HG02870 (cell line): ENCODE measurements around the gene NALCN.
A peak's percentile ranks its signal among the peaks of the same experiment; 100 is the strongest.

Experiments
- ATAC-seq: cut with Tn5 transposase; IDR thresholded peaks from one replicate; pipeline ENCODE4 v1.9.1; 2021; ENCODE audit warnings: mild to moderate bottlenecking, moderate library complexity; ENCODE audit not compliant: unreplicated experiment

Gene NALCN

GRCh38 chr13:101140936-101141335, 275.4 kb downstream of the NALCN start:
- no peak for ATAC-seq

- ATAC-seq: no peak
These were observed 276.1 kb downstream of the NALCN start for GRCh38 chr13:101140087-101140770.

- no peak for ATAC-seq
These were observed 277.2 kb downstream of the NALCN start for GRCh38 chr13:101139081-101139480.

DNA sequence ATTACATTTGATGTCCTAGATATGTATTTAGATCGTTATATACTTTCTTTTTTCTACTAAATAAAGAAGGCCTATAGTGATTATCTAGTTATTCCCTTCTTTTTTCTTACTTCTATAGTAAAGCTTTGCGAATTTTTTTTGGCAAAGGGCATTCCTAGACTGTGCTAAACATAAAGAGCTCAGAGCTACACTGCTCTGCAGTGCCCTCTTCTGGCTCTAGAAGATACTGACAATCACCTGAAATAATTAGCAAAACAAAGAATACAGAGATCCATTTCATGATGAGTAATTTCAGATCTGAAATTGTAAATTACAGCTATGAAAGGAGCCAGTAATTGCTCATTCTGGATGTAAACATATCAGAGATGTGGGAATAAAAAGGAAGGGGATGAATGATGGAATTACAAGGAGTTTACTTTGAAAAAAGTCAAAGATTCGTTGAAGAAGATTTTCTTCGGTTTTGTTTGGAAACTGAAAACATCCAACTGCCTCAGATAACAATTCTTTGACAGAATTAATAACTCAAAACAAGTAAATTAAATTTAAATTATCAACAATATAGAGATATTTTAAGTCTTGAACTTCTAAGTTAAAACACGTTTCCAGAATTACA, 288.5 kb downstream of the NALCN start:
- ATAC-seq: peak; percentile 90

DNA sequence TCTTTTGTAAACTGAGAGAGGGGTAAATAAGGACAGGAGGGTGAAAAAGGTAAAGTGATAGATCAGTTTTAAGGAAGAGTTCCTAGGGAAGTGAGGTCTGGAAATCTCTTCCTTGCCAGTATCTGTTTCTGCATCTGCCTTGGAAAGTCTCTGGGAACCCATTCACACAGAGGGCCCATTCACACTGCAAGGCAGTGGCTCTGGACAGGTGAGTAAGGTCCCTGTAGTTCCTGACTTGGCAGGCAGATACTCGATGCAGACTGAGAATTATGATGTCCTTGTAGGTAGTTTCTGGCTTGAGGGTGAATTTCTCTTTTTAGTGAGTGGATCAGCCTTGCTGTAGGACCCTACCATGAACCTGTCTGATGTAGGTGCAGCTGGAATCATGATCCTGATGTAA, 293.3 kb downstream of the NALCN start:
- no peak for ATAC-seq

- no peak for ATAC-seq
These were observed 294.7 kb downstream of the NALCN start for GRCh38 chr13:101121608-101122007.

GRCh38 chr13:101120007-101120406, 296.3 kb downstream of the NALCN start:
- no peak for ATAC-seq

DNA sequence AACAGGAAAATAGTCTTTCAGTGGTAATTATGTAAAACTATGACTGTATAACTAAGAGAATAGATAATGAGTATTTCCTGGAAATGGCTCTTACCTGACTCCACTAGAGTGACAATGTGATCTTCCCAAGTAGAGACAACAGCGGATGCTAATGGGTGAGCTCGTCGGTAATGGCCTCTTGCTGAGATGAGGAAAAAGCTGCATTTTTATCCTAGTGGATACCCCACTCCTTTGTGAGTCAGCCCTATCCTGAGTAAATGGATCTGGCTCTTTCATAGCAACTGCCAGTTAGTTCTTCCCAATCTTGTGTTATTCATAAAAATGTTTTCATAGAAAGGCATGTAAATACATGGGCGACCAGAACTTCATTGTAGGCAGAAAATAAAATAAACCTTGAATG, 299.5 kb downstream of the NALCN start:
- no peak for ATAC-seq

- ATAC-seq: no peak
These were observed 300.0 kb downstream of the NALCN start for GRCh38 chr13:101116341-101116740.

GRCh38 chr13:101115762-101116171, 300.5 kb downstream of the NALCN start:
- no peak for ATAC-seq

DNA sequence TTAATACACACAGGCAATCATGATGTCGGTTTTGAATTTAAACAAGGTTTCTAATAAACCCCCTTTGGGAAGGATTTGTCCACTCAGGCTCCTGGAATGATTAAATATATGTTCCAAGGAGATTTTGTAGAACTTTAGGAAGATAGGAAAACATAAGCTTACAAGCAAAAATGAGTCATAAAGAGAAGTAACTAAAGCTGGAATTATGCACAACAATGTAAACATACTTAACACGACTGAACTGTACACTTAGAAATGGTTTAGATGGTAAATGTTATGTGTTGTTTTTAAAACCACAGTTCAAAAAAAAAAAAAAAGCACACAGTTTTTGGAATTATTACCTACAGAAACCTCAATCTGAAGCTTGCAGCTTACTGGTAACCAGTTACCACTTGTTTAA, 304.4 kb downstream of the NALCN start:
- no peak for ATAC-seq

GRCh38 chr13:101109005-101109404, 307.3 kb downstream of the NALCN start:
- no peak for ATAC-seq

DNA sequence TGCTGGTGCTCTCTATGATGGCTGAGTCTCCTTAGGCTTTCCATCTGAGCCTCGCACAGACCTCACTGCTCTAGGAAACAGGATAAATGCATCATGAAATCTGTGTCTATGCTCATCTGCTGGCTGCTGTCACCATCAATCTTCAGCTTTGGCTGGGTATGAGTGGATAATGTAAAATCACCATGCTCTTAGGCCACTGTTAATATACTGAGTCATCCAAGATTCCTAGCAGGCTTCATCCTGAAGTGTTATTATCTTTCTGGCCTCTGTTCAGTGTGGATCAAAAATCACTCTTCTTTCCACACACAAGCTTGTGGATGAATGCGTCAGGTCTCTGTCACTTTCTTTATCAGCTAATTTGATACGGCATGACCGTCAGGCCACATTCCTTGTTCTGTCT, 317.4 kb downstream of the NALCN start:
- ATAC-seq: no peak

DNA sequence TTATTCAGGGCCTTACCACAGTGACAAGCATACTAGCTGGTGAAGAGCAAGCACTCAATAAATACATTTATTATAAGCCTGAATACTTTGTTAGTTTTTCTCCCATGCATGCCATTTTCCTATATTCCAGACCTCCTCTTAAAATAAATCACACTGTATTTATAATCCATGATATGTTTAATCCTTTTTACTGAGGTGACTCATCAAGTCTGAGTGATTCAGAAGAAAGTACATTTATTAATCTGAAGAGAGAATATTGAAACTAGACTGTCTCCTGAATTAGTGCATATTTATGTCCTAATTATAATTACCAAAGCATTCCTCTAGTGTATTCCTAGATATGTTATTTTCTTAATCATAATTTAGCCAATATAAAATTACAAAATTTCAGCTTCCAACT, 323.3 kb downstream of the NALCN start:
- no peak for ATAC-seq

DNA sequence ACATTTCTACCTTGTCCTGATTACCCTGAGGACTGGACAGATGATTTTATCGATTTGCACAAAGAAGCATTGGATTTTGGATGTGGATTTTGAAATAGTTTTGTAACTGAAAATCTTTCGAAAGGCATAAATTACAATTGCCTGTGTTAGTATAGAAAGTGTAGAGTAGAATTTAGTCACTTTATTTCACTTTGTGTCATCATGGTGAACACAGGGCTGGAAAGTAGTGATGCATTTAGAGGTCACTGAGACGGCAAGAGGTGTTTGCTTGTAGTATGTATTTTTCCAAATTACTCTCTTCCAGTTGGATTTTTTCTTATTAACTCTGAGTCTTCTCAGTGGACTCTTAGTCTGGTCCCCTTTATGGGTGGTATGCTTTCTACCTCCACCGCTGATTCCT, 326.0 kb downstream of the NALCN start:
- no peak for ATAC-seq

- ATAC-seq: no peak
These were observed 330.8 kb downstream of the NALCN start for GRCh38 chr13:101085551-101085950.

- ATAC-seq: no peak
These were observed 333.9 kb downstream of the NALCN start for GRCh38 chr13:101082441-101082840.

DNA sequence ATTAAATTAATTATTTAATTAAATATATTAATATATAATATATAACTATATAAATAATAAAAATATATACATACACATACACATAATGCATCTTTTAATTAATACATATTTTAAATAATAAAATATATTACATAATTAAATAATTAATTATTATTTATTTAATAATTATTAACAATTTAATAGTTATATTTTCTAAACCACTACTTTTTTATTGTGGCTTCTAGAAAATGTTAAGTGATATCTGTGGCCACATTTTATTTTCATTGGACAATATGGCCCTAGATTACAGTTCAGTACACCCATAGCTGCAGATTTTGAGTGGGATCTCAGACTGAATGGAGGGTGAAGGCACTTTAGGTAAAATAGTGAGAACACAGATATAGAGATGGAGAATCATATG, 335.7 kb downstream of the NALCN start:
- no peak for ATAC-seq

GRCh38 chr13:101065329-101065728, 351.0 kb downstream of the NALCN start:
- no peak for ATAC-seq

DNA sequence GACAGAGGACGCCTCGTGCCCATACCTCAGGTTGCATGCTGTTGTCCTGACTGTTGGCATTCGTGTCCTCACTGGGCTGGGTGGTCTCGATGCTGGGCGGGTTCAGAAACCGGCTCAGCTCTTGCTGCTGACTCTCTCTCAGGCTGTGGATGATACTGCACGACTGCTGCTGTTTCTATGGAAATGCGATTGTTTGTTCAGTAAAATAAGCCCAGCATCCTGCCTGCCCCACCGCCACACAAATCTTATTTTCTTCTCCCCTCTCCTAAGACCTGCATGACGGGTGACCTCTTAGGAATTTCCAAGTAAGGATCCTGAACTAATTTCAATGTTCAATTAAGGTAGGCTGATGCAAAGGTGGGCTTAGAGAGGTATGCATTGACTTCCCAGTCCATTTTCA, 356.5 kb downstream of the NALCN start:
- no peak for ATAC-seq

DNA sequence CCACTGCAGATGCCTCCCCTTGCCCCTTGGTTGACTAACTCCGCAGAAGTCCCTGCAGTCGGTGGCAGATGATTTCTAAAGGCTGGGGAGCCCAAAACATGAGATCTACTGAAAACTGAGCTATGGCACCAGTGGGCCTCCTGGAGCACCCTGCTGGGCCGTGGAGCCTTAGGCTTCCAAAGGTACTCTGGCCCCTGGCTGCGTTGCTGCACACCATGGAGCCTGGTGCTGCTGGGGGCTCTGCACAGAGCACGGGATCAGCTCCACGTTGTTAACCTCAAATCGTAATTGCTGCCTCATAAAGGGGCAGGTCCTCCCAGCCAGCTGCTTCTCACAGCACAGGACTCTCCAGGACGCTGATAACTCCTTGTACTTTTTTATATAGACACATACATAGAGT, 357.5 kb downstream of the NALCN start:
- no peak for ATAC-seq

- ATAC-seq: no peak
These were observed 362.8 kb downstream of the NALCN start for GRCh38 chr13:101053301-101054093.
